Spleen (tissue), 7 donors: ENCODE data around the gene ZNF536.

Experiments used
- POLR2A ChIP-seq, 3 donors: fragments of 450-650 bp; IDR thresholded peaks; one replicate each; pipeline ENCODE4 v1.5.1; 2017; ENCODE audit warnings: antibody characterized with exemption in 3 of 3, mild to moderate bottlenecking in 1 of 3
- POLR2AphosphoS5 ChIP-seq, 3 donors: sonication (generic); formaldehyde crosslinking; IDR thresholded peaks; one replicate each; pipeline ENCODE4 v1.5.1; 2017; ENCODE audit warnings: antibody characterized with exemption in 3 of 3
- TF ChIP-seq, protein P1 (sequence below), 11 experiments: fragments of 200-600 bp in 7 of 11; fragments of 450-650 bp in 4 of 11; sonication (generic) in 4 of 11; IDR thresholded peaks in 8 of 11; conservative IDR thresholded peaks in 3 of 11; 1 replicate in 7 of 11; 2 replicates in 4 of 11; pipeline versions ENCODE4 v1.4.0 to v1.8.0; 2016 to 2021; ENCODE audit warnings: antibody characterized with exemption in 11 of 11, inconsistent platforms in 4 of 11, mild to moderate bottlenecking in 1 of 11
- donor health status: DM: no; HTN: no; CAD: no; lungs with moderate emphysema.
- donor health status: DM: no; HTN: no; CAD: no.
- donor health status: DM: no; HTN: no; CAD: no.

DNA sequence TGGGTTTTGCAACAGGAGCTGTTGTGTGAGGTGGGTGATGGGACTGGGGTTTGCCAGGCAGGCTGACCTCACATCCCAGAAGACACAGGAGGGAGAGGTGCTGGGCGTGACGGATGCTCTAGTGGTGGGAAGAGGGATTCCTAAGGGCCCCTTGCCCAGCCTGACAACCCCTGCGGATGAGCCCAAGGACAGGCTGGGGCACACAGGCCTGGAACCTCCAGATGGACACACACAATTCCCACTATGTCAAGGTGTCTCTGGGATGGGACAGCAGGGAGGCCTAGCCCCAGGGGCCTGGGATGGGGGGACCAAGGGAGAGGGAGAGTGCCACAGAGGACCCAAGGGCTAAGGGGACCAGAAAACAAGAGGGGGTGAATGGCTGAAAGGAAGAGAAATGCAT is 191.5 kb downstream of the ZNF536 start:
- TF ChIP-seq, protein P1, sequence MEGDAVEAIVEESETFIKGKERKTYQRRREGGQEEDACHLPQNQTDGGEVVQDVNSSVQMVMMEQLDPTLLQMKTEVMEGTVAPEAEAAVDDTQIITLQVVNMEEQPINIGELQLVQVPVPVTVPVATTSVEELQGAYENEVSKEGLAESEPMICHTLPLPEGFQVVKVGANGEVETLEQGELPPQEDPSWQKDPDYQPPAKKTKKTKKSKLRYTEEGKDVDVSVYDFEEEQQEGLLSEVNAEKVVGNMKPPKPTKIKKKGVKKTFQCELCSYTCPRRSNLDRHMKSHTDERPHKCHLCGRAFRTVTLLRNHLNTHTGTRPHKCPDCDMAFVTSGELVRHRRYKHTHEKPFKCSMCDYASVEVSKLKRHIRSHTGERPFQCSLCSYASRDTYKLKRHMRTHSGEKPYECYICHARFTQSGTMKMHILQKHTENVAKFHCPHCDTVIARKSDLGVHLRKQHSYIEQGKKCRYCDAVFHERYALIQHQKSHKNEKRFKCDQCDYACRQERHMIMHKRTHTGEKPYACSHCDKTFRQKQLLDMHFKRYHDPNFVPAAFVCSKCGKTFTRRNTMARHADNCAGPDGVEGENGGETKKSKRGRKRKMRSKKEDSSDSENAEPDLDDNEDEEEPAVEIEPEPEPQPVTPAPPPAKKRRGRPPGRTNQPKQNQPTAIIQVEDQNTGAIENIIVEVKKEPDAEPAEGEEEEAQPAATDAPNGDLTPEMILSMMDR (IDR thresholded peaks at IDR 0.05 in 8 of 11, conservative IDR thresholded peaks at IDR 0.05 in 3 of 11): no peak
- TF ChIP-seq POLR2A (IDR thresholded peaks at IDR 0.05) (no peak), POLR2AphosphoS5 (IDR thresholded peaks at IDR 0.05) (no peak)
